HL-60 (cell line): ENCODE results near the gene RAET1E.

Experiments used
- GABPA ChIP-seq: IDR thresholded peaks from 2 replicates; pipeline ENCODE4 v1.6.1; 2012; ENCODE audit warnings: low read depth
- POLR2AphosphoS5 ChIP-seq: IDR thresholded peaks from 2 replicates; pipeline ENCODE4 v1.6.1; 2012; ENCODE audit warnings: low read depth
- TF ChIP-seq, protein P1 (sequence below): IDR thresholded peaks from one replicate; pipeline ENCODE4 v1.5.1; 2011; ENCODE audit warnings: low read length, control low read depth, inconsistent platforms; ENCODE audit not compliant: insufficient read depth

- TF ChIP-seq, protein P1, sequence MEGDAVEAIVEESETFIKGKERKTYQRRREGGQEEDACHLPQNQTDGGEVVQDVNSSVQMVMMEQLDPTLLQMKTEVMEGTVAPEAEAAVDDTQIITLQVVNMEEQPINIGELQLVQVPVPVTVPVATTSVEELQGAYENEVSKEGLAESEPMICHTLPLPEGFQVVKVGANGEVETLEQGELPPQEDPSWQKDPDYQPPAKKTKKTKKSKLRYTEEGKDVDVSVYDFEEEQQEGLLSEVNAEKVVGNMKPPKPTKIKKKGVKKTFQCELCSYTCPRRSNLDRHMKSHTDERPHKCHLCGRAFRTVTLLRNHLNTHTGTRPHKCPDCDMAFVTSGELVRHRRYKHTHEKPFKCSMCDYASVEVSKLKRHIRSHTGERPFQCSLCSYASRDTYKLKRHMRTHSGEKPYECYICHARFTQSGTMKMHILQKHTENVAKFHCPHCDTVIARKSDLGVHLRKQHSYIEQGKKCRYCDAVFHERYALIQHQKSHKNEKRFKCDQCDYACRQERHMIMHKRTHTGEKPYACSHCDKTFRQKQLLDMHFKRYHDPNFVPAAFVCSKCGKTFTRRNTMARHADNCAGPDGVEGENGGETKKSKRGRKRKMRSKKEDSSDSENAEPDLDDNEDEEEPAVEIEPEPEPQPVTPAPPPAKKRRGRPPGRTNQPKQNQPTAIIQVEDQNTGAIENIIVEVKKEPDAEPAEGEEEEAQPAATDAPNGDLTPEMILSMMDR = no peak
- no peak for TF ChIP-seq GABPA
- no peak for TF ChIP-seq POLR2AphosphoS5
These were observed 41.5 kb downstream of the RAET1E start for GRCh38 chr6:149856256-149856994.
